GM19397 (cell line): ENCODE data around the gene MARCHF2.
"Not testable (repeated sequence)": the region's sequence is repeated elsewhere in the genome, so short reads cannot be mapped to it uniquely, and the experiment has no call there.

ENCODE experiments used
- ATAC-seq: cut with Tn5 transposase; IDR thresholded peaks from one replicate; pipeline ENCODE4 v1.9.1; 2021; ENCODE audit warnings: mild to moderate bottlenecking, moderate library complexity; ENCODE audit not compliant: unreplicated experiment

The MARCHF2 gene

GRCh38 chr19:8412783-8413628 is at the start of gene MARCHF2:
Gene MARCHF2 (plus strand): TSS chr19:8413305. CDS start chr19:8421841, 8,536 bp downstream.
- ATAC-seq = peak; percentile 100

GRCh38 chr19:8363803-8364771 is 49.0 kb upstream of the MARCHF2 start, which contains the start of gene ANGPTL4:
Gene ANGPTL4 (plus strand): TSS chr19:8364155. CDS start chr19:8364322, 167 bp downstream.
- no peak for ATAC-seq

- no peak for ATAC-seq
Measured at GRCh38 chr19:8366121-8366581, 47.0 kb upstream of the MARCHF2 start.

GRCh38 chr19:8366961-8367326 is 46.2 kb upstream of the MARCHF2 start:
- no peak for ATAC-seq

- no peak for ATAC-seq
Measured at GRCh38 chr19:8367327-8368001, 45.6 kb upstream of the MARCHF2 start.

- no peak for ATAC-seq
Measured at GRCh38 chr19:8370176-8371010, 42.7 kb upstream of the MARCHF2 start.

- no peak for ATAC-seq
Measured at GRCh38 chr19:8371011-8371804, 41.9 kb upstream of the MARCHF2 start.

- no peak for ATAC-seq
Measured at GRCh38 chr19:8373867-8374813, 39.0 kb upstream of the MARCHF2 start.

GRCh38 chr19:8375766-8376165 is 37.3 kb upstream of the MARCHF2 start:
- ATAC-seq = not testable (repeated sequence)

GRCh38 chr19:8376373-8376974 is 36.6 kb upstream of the MARCHF2 start:
- not testable (repeated sequence) for ATAC-seq

GRCh38 chr19:8377598-8377997 is 35.5 kb upstream of the MARCHF2 start:
- no peak for ATAC-seq

- ATAC-seq = not testable (repeated sequence)
Measured at GRCh38 chr19:8379156-8379891, 33.8 kb upstream of the MARCHF2 start.

GRCh38 chr19:8384569-8384968 is 28.5 kb upstream of the MARCHF2 start:
- not testable (repeated sequence) for ATAC-seq

GRCh38 chr19:8385103-8385502 is 28.0 kb upstream of the MARCHF2 start:
- ATAC-seq = not testable (repeated sequence)

GRCh38 chr19:8385566-8385965 is 27.5 kb upstream of the MARCHF2 start:
- ATAC-seq = not testable (repeated sequence)

- not testable (repeated sequence) for ATAC-seq
Measured at GRCh38 chr19:8386419-8386818, 26.7 kb upstream of the MARCHF2 start.

- no peak for ATAC-seq
Measured at GRCh38 chr19:8386990-8387389, 26.1 kb upstream of the MARCHF2 start.
